PC-9 (cell line): ENCODE results near the gene PPAN.

Experiments
- EZH2 ChIP-seq: fragments of 200-600 bp; sonication (generic); IDR thresholded peaks from 2 replicates; pipeline ENCODE4 v1.8.0; 2017; ENCODE audit warnings: antibody characterized with exemption, low read depth
- TF ChIP-seq, protein P1 (sequence below): fragments of 200-600 bp; sonication (generic); conservative IDR thresholded peaks from 2 replicates; pipeline ENCODE4 v1.6.1; 2017; ENCODE audit warnings: mixed run types, antibody characterized with exemption, mild to moderate bottlenecking, moderate library complexity

DNA sequence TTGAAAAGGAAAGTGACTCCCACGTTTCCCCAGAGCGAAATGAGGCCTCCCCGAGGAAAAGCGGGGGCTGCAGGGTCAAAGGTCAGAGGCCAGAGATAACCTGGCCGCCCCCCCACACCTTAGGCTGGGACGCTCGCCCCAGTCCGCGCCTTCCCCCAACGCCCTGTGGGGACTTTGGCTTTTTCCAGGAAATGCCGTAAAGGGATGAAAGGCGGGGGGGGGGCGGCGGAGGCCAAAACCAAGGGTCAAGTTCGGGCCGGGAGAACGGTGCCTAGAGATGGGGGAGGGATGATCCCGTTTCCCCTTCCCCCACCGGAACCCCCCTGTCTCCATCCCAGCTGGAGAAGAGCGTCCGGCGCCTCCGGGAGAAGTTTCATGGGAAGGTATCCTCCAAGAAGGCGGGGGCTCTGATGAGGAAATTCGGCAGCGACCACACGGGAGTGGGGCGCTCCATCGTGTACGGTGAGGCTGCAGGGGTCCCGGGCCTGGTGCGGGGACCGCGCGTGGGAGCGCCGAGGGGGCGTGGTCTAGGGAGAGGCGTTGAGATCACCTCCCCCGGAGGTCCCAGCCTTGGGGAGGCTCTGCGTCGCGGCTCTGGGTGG lies 19.5 kb upstream of the PPAN start:
- TF ChIP-seq EZH2, result no peak
- TF ChIP-seq, protein P1, sequence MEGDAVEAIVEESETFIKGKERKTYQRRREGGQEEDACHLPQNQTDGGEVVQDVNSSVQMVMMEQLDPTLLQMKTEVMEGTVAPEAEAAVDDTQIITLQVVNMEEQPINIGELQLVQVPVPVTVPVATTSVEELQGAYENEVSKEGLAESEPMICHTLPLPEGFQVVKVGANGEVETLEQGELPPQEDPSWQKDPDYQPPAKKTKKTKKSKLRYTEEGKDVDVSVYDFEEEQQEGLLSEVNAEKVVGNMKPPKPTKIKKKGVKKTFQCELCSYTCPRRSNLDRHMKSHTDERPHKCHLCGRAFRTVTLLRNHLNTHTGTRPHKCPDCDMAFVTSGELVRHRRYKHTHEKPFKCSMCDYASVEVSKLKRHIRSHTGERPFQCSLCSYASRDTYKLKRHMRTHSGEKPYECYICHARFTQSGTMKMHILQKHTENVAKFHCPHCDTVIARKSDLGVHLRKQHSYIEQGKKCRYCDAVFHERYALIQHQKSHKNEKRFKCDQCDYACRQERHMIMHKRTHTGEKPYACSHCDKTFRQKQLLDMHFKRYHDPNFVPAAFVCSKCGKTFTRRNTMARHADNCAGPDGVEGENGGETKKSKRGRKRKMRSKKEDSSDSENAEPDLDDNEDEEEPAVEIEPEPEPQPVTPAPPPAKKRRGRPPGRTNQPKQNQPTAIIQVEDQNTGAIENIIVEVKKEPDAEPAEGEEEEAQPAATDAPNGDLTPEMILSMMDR, result no peak
